Aorta (tissue), 5 donors: ENCODE results near the gene CENPT. TPM values are rescaled to one million over a fixed set of nuclear protein-coding genes. Genes with fewer than 3 reads are reported as not detected.

Experiments
- ATAC-seq: fragments of 200-7000 bp; cut with Tn5 transposase; one replicate; pipeline ENCODE4 v1.9.1; 2022; ENCODE audit warnings: moderate library complexity; ENCODE audit not compliant: low FRiP score
- DNase-seq, 2 donors: peaks; one replicate each; pipeline ENCODE4 v3.0.0-alpha.2; 2020
- H3K27ac ChIP-seq, 2 donors: one replicate each; pipeline ENCODE4 v1.5.1; 2013; ENCODE audit warnings: low read length in 2 of 2, mild to moderate bottlenecking in 2 of 2, moderate library complexity in 2 of 2, control low read depth in 1 of 2, inconsistent platforms in 1 of 2, low read depth in 1 of 2
- H3K27me3 ChIP-seq, 2 donors: one replicate each; pipeline ENCODE4 v1.6.1; 2013; ENCODE audit warnings: control low read depth in 1 of 2, low read length in 1 of 2, mild to moderate bottlenecking in 1 of 2, moderate library complexity in 1 of 2; ENCODE audit not compliant: insufficient read depth in 2 of 2, control insufficient read depth in 1 of 2
- H3K36me3 ChIP-seq, 2 donors: one replicate each; pipeline ENCODE4 v1.6.1; 2013; ENCODE audit warnings: control low read depth in 1 of 2, low read length in 1 of 2, mild to moderate bottlenecking in 1 of 2; ENCODE audit not compliant: insufficient read depth in 2 of 2, control insufficient read depth in 1 of 2
- H3K4me1 ChIP-seq, 2 donors: one replicate each; pipeline ENCODE4 v1.6.1; 2013; ENCODE audit warnings: low read length in 2 of 2, control low read depth in 1 of 2, mild to moderate bottlenecking in 1 of 2, moderate library complexity in 1 of 2; ENCODE audit not compliant: insufficient read depth in 2 of 2, control insufficient read depth in 1 of 2
- H3K4me3 ChIP-seq, 2 donors: one replicate each; pipeline ENCODE4 v1.5.1; 2013; ENCODE audit warnings: low read length in 2 of 2, control low read depth in 1 of 2, mild to moderate bottlenecking in 1 of 2
- H3K9me3 ChIP-seq: one replicate; pipeline ENCODE4 v1.6.1; 2013; ENCODE audit warnings: mild to moderate bottlenecking, low read length; ENCODE audit not compliant: control insufficient read depth
- WGBS, 2 donors: extraction: QIAGEN DNeasy Blood & Tissue Kit; methylation state at CpG; one replicate each; pipeline ENCODE4 v1.1.7; 2013; 5-methylcytosine and 5-hydroxymethylcytosine counted together
- intact Hi-C, 2 donors: fragments of 100-400 bp; cut with DNase I; formaldehyde crosslinking; loops; one replicate each; pipeline versions ENCODE4 v1.14.2 to v1.15.0; 2022
- long read RNA-seq, 2 donors: library from polyadenylated mRNA; unstranded; transcript quantifications; one replicate each; pipeline ENCODE4 v2.0.0, GENCODE V29; 2020 to 2021
- polyA plus RNA-seq, 2 donors: library from polyadenylated mRNA; stranded (reverse); fragments of 200-250 nt; gene quantifications; one replicate each; pipeline ENCODE4 v1.2.3, GENCODE V29; 2013
- total RNA-seq, 2 donors: library from RNA; stranded (reverse); fragmentation: NEBNext Ultra II Directional; extraction: Animal tissue kit (Norgen Biotek cat#: 25700); gene quantifications; one replicate each; pipeline ENCODE4 v1.2.1, GENCODE V29; 2021
- donor health status: healthy with polysubstance abuse.
- donor health status: Bipolar disorder and iron deficiency.
- donor health status: DM: no; HTN: no; CAD: no.
- donor health status: DM: no; HTN: no; CAD: no.
- donor health status: DM: yes; HTN: yes; CAD: no.

The CENPT gene, protein sequence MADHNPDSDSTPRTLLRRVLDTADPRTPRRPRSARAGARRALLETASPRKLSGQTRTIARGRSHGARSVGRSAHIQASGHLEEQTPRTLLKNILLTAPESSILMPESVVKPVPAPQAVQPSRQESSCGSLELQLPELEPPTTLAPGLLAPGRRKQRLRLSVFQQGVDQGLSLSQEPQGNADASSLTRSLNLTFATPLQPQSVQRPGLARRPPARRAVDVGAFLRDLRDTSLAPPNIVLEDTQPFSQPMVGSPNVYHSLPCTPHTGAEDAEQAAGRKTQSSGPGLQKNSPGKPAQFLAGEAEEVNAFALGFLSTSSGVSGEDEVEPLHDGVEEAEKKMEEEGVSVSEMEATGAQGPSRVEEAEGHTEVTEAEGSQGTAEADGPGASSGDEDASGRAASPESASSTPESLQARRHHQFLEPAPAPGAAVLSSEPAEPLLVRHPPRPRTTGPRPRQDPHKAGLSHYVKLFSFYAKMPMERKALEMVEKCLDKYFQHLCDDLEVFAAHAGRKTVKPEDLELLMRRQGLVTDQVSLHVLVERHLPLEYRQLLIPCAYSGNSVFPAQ
- 10 to 100 TPM; 39.8 to 57.9 TPM for total RNA-seq
- polyA plus RNA-seq, result 100 to 1,000 TPM in 1 of 2 donors, 10 to 100 TPM in 1; 28.3 to 168 TPM
- long read RNA-seq, donor 1, transcript CENPT-218 (12 exons, 2,133 nt), result major isoform, 47 of 221 reads
- long read RNA-seq, donor 1, partial matches to known transcripts, result 112 of 221 reads
- long read RNA-seq, donor 1, other reads (novel, unspliced or antisense), result 60 of 221 reads
- long read RNA-seq, donor 2, transcript CENPT-218 (12 exons, 2,133 nt), result major isoform, 10 of 56 reads
- long read RNA-seq, donor 2, partial matches to known transcripts, result 22 of 56 reads
- long read RNA-seq, donor 2, other reads (novel, unspliced or antisense), result 22 of 56 reads

DNA sequence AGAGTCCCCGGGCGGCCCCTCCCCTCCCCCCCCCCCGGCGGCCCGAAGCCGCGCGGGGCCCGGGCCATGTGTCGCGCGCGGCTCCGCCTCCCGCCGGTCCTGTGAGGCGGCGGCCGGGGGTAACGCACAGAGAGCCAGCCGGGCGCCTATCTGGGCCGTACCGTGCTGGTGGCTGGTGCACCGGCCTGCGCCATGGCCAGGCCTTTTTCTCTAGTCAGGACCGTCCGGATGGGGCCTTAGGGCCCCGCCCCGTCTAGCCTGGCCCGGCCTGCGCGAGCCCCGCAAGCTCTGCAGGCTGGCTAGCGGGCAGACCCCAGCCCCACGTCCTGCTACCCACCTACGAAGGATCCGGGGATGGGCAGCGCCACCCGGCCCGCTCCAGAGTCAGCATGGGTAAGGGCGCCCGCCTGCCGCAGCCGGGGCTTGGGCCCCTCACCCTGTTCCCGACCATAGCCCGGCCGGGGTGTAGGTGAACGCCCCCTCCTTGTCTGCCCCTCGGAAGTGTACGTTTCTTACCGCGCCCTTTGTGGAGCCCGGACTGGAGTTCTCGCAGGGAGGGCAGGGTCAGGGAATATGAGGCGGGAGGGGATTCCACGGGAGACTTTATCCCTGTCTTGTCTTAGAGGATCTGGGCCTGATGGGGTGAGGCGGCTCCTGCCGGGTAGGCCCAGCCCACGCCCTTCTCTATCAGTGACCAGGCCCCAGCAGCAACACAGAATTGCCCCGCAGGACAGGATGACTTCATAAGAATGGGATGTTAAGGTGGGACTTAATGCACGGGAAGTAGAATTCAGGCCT lies at the start of gene CENPT:
Gene CENPT, minus strand, starts transcription at position 630 of the 798 bp plus-strand sequence. CDS start 13,834 bp downstream, outside the sequence.
- ATAC-seq (peak; percentile 75), DNase-seq (peak; percentile 55 to 88)
- peak within 1 kb of the TSS; percentile 17 to 97 for H3K27ac ChIP-seq
- peak within 1 kb of the TSS; percentile 33 to 76 for H3K4me3 ChIP-seq
- H3K9me3 ChIP-seq, result no peaks in the 10 kb centered on the region
- no peaks in the 10 kb centered on the region for H3K36me3 ChIP-seq
- intact Hi-C loops, result no loop called here
- WGBS, 2 donors, result 1% methylated on average over 41 to 62 of the region's 62 CpGs
- no peaks in the 10 kb centered on the region for H3K27me3 ChIP-seq
- H3K4me1 ChIP-seq, result peaks cover 0 to 5% of the 10 kb centered on the region in 2 donors

DNA sequence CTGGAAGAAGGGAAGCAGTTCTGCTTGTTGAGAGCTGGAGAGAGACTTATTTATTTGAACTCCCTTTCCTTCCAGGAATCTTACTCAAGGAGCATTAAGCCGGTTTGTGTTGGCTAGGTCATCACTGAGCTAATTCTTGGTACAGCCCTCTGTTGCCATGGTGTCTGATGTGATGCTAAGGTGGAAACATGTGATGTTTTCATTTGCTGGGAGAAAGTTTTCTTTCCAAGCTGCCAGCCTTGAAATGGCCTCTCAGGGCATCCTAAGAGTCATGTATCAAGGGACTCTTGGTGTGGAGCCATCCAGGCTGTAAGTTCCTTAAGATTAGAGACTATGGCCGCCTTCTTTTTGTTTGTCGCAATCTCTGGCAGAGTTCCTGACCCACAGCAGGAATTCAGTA lies 49.7 kb upstream of the CENPT start:
- Histone ChIP-seq H3K36me3 (peaks cover 0 to 2% of the 10 kb centered on the region in 2 donors), H3K9me3 (no peaks in the 10 kb centered on the region), H3K27me3 (no peaks in the 10 kb centered on the region), H3K4me3 (no peak overlapping the region), H3K27ac (peak overlapping the region in 1 of 2 donors; percentile 91), H3K4me1 (peaks cover 0 to 2% of the 10 kb centered on the region in 2 donors)
- intact Hi-C loops, result no loop called here
- DNase-seq, result peak in 1 of 2 donors; percentile 69
- WGBS, 2 donors, result 2 to 4% methylated on average over 3 of the region's 3 CpGs
- ATAC-seq, result peak; percentile 85

DNA sequence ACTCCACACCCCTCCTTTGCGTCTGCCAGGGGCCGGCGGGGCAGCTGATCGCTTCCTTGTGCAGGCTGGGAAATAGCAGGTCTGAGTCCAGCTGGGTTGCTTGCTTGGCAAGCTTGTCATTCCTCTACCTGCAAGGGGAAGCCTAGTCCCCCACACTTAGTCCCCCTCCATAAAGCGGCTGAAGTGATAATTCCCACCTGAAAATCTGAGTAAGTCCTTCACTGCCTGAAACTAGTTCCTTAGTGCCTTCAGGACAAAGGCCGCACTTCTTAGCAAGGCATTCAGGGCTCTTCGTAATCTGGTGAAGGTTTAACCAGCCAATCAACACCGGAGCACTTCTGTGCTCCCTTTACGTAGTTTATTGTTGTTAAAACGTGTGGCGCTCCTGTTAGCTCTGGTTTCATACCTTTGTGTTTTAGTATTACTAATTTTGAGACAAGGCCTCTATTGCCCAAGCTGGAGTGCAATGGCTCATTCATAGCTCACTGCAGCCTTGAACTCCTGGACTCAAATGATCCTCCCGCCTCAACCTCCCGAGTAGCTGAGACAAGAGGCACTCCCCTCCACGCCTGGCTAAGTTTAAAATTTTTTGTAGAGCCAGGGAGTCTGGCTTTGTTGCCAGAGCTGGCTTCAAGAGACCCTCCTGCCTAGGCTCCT lies 46.4 kb upstream of the CENPT start:
- Histone ChIP-seq H3K27ac (peak overlapping the region in 1 of 2 donors; percentile 97), H3K27me3 (no peaks in the 10 kb centered on the region), H3K4me3 (peak overlapping the region; percentile 85 to 94), H3K4me1 (peaks cover 0 to 2% of the 10 kb centered on the region in 2 donors), H3K9me3 (no peaks in the 10 kb centered on the region), H3K36me3 (no peaks in the 10 kb centered on the region)
- WGBS, 2 donors, result 22 to 24% methylated on average over 14 of the region's 14 CpGs
- intact Hi-C loops, result loop anchor here in 1 of 2 donors (2.0 kb wide), 1 partner anchor 51 kb away; the partner anchor contains the start of gene THAP11
- no peak for DNase-seq
- no peak for ATAC-seq

DNA sequence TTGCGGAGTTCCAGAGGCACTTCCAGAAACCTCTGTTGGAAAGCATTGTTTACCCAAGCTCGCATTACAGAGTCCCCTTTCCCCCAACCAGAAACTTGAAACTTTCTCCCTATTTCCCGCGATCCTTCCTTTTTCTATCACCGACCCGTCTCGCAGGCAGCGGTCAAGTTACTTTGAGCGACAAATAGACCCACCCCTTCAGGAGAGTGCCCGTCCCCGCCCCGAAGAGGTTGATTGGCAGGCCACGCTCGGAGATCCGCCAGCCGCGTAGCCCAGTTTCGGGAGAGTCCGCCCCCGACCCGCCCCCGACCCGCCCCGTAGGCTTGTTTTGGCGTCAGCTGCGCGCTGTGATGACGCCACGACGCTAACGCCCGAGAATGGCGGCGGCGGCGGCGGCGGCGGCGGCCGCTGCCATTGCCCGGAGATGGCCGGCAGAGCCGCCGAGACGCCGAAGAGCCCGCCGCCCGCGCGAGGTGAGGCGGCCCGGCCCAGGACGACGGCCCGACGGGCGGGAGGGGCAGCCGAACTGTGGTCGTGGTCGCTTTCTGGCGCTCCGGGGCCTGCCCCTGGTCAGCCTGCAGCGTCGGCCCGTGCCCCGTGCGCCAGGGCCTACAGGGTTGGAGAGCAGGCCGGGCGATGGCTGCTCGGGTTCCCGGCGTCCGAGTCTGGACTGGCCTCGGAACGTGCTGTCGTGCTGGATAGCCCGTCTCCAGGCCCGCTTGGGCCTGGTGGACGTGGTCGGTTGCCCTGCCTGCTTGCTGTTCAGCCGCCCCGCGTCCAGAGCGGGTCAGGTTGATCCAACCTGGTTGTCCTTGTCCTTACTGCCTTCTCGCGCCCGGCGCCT lies 45.6 kb upstream of the CENPT start, which contains the start of gene PSKH1:
Gene PSKH1, plus strand, starts transcription at position 356 of the 844 bp plus-strand sequence. CDS start 15,496 bp downstream, outside the sequence.
- peak; percentile 98 to 99 for DNase-seq
- Histone ChIP-seq H3K27ac (peak within 1 kb of the TSS; percentile 57 to 97), H3K27me3 (no peaks in the 10 kb centered on the region), H3K36me3 (no peaks in the 10 kb centered on the region), H3K9me3 (no peaks in the 10 kb centered on the region), H3K4me3 (peak within 1 kb of the TSS; percentile 85 to 94), H3K4me1 (peaks cover 0 to 2% of the 10 kb centered on the region in 2 donors)
- WGBS, 2 donors, result 0 to 1% methylated on average over 50 to 90 of the region's 90 CpGs
- peak; percentile 95 for ATAC-seq
- intact Hi-C loops, result loop anchor here in 1 of 2 donors (2.0 kb wide), 1 partner anchor 50 kb away; the partner anchor contains the start of gene THAP11

DNA sequence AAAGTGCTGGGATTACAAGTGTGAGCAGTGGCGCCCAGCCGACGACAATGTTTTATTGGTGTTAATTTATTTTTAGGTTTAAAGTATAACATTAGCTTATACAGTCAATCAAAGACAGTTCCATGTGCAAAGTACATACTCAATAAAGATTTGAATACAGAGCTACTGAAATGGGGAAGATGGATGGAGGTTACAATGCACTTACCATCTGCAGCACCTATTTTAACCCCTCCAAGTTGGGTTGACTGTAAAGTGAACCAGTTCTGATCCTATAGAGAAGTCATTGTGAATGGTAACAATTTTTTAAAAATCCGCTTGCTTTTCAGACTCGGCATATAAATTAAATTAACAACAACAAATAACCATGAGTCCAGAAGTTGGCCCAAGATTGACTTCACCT lies 44.9 kb upstream of the CENPT start:
- Histone ChIP-seq H3K4me1 (no peaks in the 10 kb centered on the region), H3K27me3 (no peaks in the 10 kb centered on the region), H3K4me3 (peak overlapping the region in 1 of 2 donors; percentile 75), H3K9me3 (no peaks in the 10 kb centered on the region), H3K27ac (no peak overlapping the region), H3K36me3 (no peaks in the 10 kb centered on the region)
- WGBS, 2 donors, result 30 to 35% methylated on average over 5 of the region's 5 CpGs
- intact Hi-C loops, result loop anchor here in 1 of 2 donors (2.0 kb wide), 1 partner anchor 50 kb away; the partner anchor contains the start of gene THAP11
- ATAC-seq (no peak), DNase-seq (no peak)

DNA sequence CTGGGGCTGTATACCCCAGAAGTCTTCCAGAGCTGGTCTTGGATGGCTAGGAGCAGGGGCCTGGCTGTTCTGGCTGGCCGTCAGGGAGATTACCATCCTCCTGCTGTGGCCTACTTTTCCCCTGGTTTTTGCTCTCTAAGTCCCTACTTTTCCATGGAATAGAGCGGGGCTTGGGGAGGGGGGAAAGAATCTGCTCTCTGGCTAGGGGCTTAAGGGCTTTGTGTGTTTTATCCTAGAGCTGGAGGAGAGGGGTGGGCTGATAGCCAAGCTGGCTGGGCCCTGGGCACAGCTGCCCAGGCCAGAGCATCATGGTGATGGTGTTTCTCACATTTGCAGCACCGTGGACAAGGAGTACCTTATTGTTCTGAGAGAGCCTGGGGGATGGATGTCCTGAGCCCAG lies 40.8 kb upstream of the CENPT start:
- DNase-seq, result no peak
- Histone ChIP-seq H3K4me1 (no peaks in the 10 kb centered on the region), H3K4me3 (no peak overlapping the region), H3K27me3 (no peaks in the 10 kb centered on the region), H3K36me3 (peaks cover 0 to 2% of the 10 kb centered on the region in 2 donors), H3K9me3 (no peaks in the 10 kb centered on the region), H3K27ac (no peak overlapping the region)
- no peak for ATAC-seq
- intact Hi-C loops, result no loop called here
- WGBS, 2 donors, result 61 to 76% methylated on average over 3 of the region's 3 CpGs

DNA sequence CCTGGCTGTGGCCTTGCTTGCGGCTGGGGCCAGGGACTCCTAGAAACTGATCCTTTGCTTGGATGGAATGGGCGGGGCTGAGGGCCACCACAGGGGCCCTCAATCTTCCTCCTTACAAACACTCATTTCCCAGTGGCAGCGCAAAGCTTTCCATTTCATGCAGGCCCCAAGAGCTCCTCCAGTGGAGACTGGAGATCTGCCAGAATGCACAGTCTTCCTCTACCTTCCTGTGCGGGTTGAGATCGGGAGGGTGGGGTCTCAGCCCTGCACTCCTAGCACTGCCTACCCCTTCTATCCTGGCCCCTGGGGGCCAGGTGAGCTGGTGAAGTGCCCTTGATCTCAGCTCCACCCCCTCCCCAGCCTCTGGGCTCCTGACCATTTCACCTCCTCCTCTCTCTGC lies 38.9 kb upstream of the CENPT start:
- no peak for ATAC-seq
- H3K27ac ChIP-seq, result no peak overlapping the region
- H3K4me3 ChIP-seq, result no peak overlapping the region
- intact Hi-C loops, result no loop called here
- H3K36me3 ChIP-seq, result peaks cover 0 to 9% of the 10 kb centered on the region in 2 donors
- no peaks in the 10 kb centered on the region for H3K4me1 ChIP-seq
- H3K9me3 ChIP-seq, result no peaks in the 10 kb centered on the region
- DNase-seq, result no peak
- no peaks in the 10 kb centered on the region for H3K27me3 ChIP-seq
- WGBS, 2 donors, result 93 to 94% methylated on average over 5 of the region's 5 CpGs
